H9 (cell line): ENCODE results near the gene ZNF248. TPM values are rescaled to one million over a fixed set of nuclear protein-coding genes. Genes with fewer than 3 reads are reported as not detected.

Experiments
- DNase-seq: peaks from one replicate; pipeline ENCODE4 v3.0.0-alpha.2; 2017
- H2AFZ ChIP-seq: one replicate; pipeline ENCODE4 v1.6.1; 2013; ENCODE audit warnings: mild to moderate bottlenecking, low read length, control low read depth, moderate library complexity
- H2AK5ac ChIP-seq: 2 replicates; pipeline ENCODE4 v1.6.1; 2013; ENCODE audit warnings: low read length, control low read depth, mixed read lengths; ENCODE audit not compliant: insufficient read length
- H2BK120ac ChIP-seq: one replicate; pipeline ENCODE4 v1.6.1; 2013; ENCODE audit warnings: low read depth, mild to moderate bottlenecking, low read length, control low read depth, inconsistent platforms; ENCODE audit not compliant: poor library complexity, severe bottlenecking
- H2BK12ac ChIP-seq: 2 replicates; pipeline ENCODE4 v1.6.1; 2013; ENCODE audit warnings: low read length, control low read depth, mixed read lengths, low read depth; ENCODE audit not compliant: insufficient read length
- H2BK15ac ChIP-seq: 2 replicates; pipeline ENCODE4 v1.6.1; 2013; ENCODE audit warnings: low read depth, low read length, control low read depth
- H2BK20ac ChIP-seq: one replicate; pipeline ENCODE4 v1.6.1; 2013; ENCODE audit warnings: low read depth, mild to moderate bottlenecking, low read length, control low read depth, inconsistent platforms; ENCODE audit not compliant: poor library complexity, severe bottlenecking
- H2BK5ac ChIP-seq: 2 replicates; pipeline ENCODE4 v1.6.1; 2013; ENCODE audit warnings: low read length, control low read depth, mixed read lengths; ENCODE audit not compliant: insufficient read length
- H3K14ac ChIP-seq: 2 replicates; pipeline ENCODE4 v1.6.1; 2013; ENCODE audit warnings: low read length, control low read depth; ENCODE audit not compliant: insufficient read depth
- H3K18ac ChIP-seq: 2 replicates; pipeline ENCODE4 v1.6.1; 2013; ENCODE audit warnings: low read depth, mild to moderate bottlenecking, mixed read lengths, low read length, control low read depth; ENCODE audit not compliant: insufficient read length
- H3K23ac ChIP-seq: 2 replicates; pipeline ENCODE4 v1.6.1; 2013; ENCODE audit warnings: low read length, control low read depth, mixed read lengths, low read depth; ENCODE audit not compliant: insufficient read length
- H3K23me2 ChIP-seq: 2 replicates; pipeline ENCODE4 v1.6.1; 2013; ENCODE audit warnings: low read depth, mild to moderate bottlenecking, mixed read lengths, low read length, control low read depth; ENCODE audit not compliant: insufficient read length, poor library complexity, severe bottlenecking
- H3K27ac ChIP-seq: 2 replicates; pipeline ENCODE4 v1.5.1; 2013; ENCODE audit warnings: low read length, control low read depth, mixed read lengths, low read depth; ENCODE audit not compliant: insufficient read length
- H3K27me3 ChIP-seq: 2 replicates; pipeline ENCODE4 v1.6.1; 2013; ENCODE audit warnings: low read length, control low read depth, inconsistent platforms; ENCODE audit not compliant: insufficient read depth
- H3K4ac ChIP-seq: 2 replicates; pipeline ENCODE4 v1.6.1; 2013; ENCODE audit warnings: low read depth, mild to moderate bottlenecking, control low read depth, inconsistent platforms, low read length, moderate library complexity
- H3K4me1 ChIP-seq: 2 replicates; pipeline ENCODE4 v1.6.1; 2013; ENCODE audit warnings: low read length, control low read depth, inconsistent platforms; ENCODE audit not compliant: insufficient read depth
- H3K4me2 ChIP-seq: 2 replicates; pipeline ENCODE4 v1.6.1; 2013; ENCODE audit warnings: low read length, control low read depth, mixed read lengths; ENCODE audit not compliant: insufficient read length, insufficient read depth
- H3K56ac ChIP-seq: 2 replicates; pipeline ENCODE4 v1.6.1; 2013; ENCODE audit warnings: low read depth, mild to moderate bottlenecking, mixed read lengths, low read length, control low read depth; ENCODE audit not compliant: insufficient read length
- H3K79me1 ChIP-seq: 2 replicates; pipeline ENCODE4 v1.6.1; 2013; ENCODE audit warnings: low read depth, mild to moderate bottlenecking, moderate library complexity, low read length, control low read depth, inconsistent platforms; ENCODE audit not compliant: insufficient read depth, poor library complexity, severe bottlenecking
- H3K79me2 ChIP-seq: 2 replicates; pipeline ENCODE4 v1.6.1; 2013; ENCODE audit warnings: low read length, control low read depth, inconsistent platforms; ENCODE audit not compliant: insufficient read depth
- H3K9ac ChIP-seq: 2 replicates; pipeline ENCODE4 v1.6.1; 2013; ENCODE audit warnings: low read length, control low read depth, mixed read lengths; ENCODE audit not compliant: insufficient read length; ENCODE audit errors: extremely low read depth
- H3K9me3 ChIP-seq: one replicate; pipeline ENCODE4 v1.6.1; 2013; ENCODE audit warnings: low read depth, low read length, inconsistent platforms; ENCODE audit not compliant: control insufficient read depth
- H3T11ph ChIP-seq: one replicate; pipeline ENCODE4 v1.6.1; 2013; ENCODE audit warnings: mild to moderate bottlenecking, low read length, control low read depth, inconsistent platforms
- H4K20me1 ChIP-seq: one replicate; pipeline ENCODE4 v1.6.1; 2013; ENCODE audit not compliant: control insufficient read depth, insufficient read length, insufficient read depth
- H4K5ac ChIP-seq: 2 replicates; pipeline ENCODE4 v1.6.1; 2013; ENCODE audit warnings: low read depth, mild to moderate bottlenecking, mixed read lengths, low read length, control low read depth; ENCODE audit not compliant: insufficient read length
- H4K8ac ChIP-seq: replicated peaks from 2 replicates; pipeline ENCODE4 v1.6.1; 2013; ENCODE audit warnings: low read length, control low read depth, mixed read lengths, low read depth; ENCODE audit not compliant: insufficient read length
- H4K91ac ChIP-seq: 2 replicates; pipeline ENCODE4 v1.6.1; 2013; ENCODE audit warnings: low read depth, mild to moderate bottlenecking, moderate library complexity, mixed read lengths, low read length, control low read depth; ENCODE audit not compliant: insufficient read length
- H3K27ac Mint-ChIP-seq, 3 experiments: 2 replicates in 2 of 3; 3 replicates in 1 of 3; pipeline ENCODE4 v1.8.0; 2020 to 2021; ENCODE audit warnings: mixed read lengths in 3 of 3, mild to moderate bottlenecking in 1 of 3, moderate library complexity in 1 of 3
- H3K27me3 Mint-ChIP-seq: 2 replicates; pipeline ENCODE4 v1.8.0; 2021; ENCODE audit warnings: low read depth, mild to moderate bottlenecking, moderate library complexity, mixed read lengths
- H3K36me3 Mint-ChIP-seq, 3 experiments: 2 replicates in 2 of 3; 3 replicates in 1 of 3; pipeline ENCODE4 v1.8.0; 2020 to 2021; ENCODE audit warnings: low read depth in 3 of 3, mixed read lengths in 3 of 3; ENCODE audit not compliant: insufficient read depth in 1 of 3
- H3K4me1 Mint-ChIP-seq, 2 experiments: 2 replicates each; pipeline ENCODE4 v1.8.0; 2020; ENCODE audit warnings: mixed read lengths in 2 of 2
- H3K4me3 Mint-ChIP-seq, 2 experiments: 2 replicates in 1 of 2; 3 replicates in 1 of 2; pipeline ENCODE4 v1.8.0; 2020 to 2021; ENCODE audit warnings: mild to moderate bottlenecking in 2 of 2, mixed read lengths in 2 of 2, moderate library complexity in 1 of 2
- H3K9me3 Mint-ChIP-seq, 2 experiments: 2 replicates in 1 of 2; 3 replicates in 1 of 2; pipeline ENCODE4 v1.8.0; 2020; ENCODE audit warnings: mild to moderate bottlenecking in 2 of 2, mixed read lengths in 2 of 2, moderate library complexity in 1 of 2
- total RNA-seq: library from RNA; stranded (reverse); gene quantifications from 2 replicates; pipeline ENCODE4 v1.2.1, GENCODE V29; 2021
- TF ChIP-seq, protein P1 (sequence below): fragments of 200-600 bp; sonication (generic); conservative IDR thresholded peaks from 3 replicates; pipeline ENCODE4 v1.8.0; 2021; ENCODE audit warnings: antibody characterized with exemption, mild to moderate bottlenecking

ZNF248 gene
- total RNA-seq, 1 experiment from 2014 or later, result 5.4 TPM

DNA sequence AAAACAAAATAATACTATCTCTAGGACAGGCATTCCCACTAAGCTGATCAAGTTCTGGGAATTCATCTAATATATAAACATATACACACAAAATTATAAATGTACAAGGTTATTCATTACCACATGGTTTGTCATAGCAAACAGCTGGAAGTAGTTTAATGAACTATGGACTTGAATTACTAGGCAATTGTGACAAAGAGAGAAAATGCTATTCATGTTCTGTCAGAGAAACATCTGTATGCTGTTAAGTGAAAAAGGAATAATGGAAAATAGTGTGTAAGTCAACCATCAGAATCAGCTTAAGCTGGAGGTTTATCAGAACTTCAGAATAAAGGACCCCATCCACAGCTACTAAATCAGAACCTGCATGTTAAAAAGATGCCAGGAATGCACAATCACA lies 2.8 kb downstream of the ZNF248 start:
- no peak overlapping the region for H2BK20ac ChIP-seq
- H3K23ac ChIP-seq, result no peak overlapping the region
- H3K23me2 ChIP-seq, result no peaks in the 10 kb centered on the region
- H3K14ac ChIP-seq, result no peak overlapping the region
- H3K4me1 ChIP-seq, result no peaks in the 10 kb centered on the region; the same call in 1 of the 2 replicates
- no peak overlapping the region for H3K27ac Mint-ChIP-seq
- H3K27me3 Mint-ChIP-seq, result peaks cover 4% of the 10 kb centered on the region; the same call in 1 of the 2 replicates
- no peak overlapping the region for H3K4me3 Mint-ChIP-seq
- peaks cover 5 to 8% of the 10 kb centered on the region in 2 experiments for H3K4me1 Mint-ChIP-seq
- H2AK5ac ChIP-seq, result no peak overlapping the region
- no peak overlapping the region for H3K18ac ChIP-seq
- no peak overlapping the region for H2BK5ac ChIP-seq
- H3K79me1 ChIP-seq, result no peaks in the 10 kb centered on the region
- no peak overlapping the region for H2AFZ ChIP-seq
- no peak for DNase-seq
- H3K27ac ChIP-seq, result no peak overlapping the region
- H3K27me3 ChIP-seq, result no peaks in the 10 kb centered on the region
- no peak overlapping the region for H4K5ac ChIP-seq
- no peak overlapping the region for H2BK120ac ChIP-seq
- no peak overlapping the region for H3K4me2 ChIP-seq
- peaks cover 29 to 65% of the 10 kb centered on the region in 2 experiments for H3K9me3 Mint-ChIP-seq
- no peak overlapping the region for H3K9ac ChIP-seq
- H3T11ph ChIP-seq, result no peak overlapping the region
- no peak overlapping the region for H3K56ac ChIP-seq
- H2BK15ac ChIP-seq, result no peak overlapping the region
- TF ChIP-seq, protein P1, sequence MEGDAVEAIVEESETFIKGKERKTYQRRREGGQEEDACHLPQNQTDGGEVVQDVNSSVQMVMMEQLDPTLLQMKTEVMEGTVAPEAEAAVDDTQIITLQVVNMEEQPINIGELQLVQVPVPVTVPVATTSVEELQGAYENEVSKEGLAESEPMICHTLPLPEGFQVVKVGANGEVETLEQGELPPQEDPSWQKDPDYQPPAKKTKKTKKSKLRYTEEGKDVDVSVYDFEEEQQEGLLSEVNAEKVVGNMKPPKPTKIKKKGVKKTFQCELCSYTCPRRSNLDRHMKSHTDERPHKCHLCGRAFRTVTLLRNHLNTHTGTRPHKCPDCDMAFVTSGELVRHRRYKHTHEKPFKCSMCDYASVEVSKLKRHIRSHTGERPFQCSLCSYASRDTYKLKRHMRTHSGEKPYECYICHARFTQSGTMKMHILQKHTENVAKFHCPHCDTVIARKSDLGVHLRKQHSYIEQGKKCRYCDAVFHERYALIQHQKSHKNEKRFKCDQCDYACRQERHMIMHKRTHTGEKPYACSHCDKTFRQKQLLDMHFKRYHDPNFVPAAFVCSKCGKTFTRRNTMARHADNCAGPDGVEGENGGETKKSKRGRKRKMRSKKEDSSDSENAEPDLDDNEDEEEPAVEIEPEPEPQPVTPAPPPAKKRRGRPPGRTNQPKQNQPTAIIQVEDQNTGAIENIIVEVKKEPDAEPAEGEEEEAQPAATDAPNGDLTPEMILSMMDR, result no peak
- H4K8ac ChIP-seq, result no peak overlapping the region
- no peaks in the 10 kb centered on the region for H3K9me3 ChIP-seq
- H4K91ac ChIP-seq, result no peak overlapping the region
- peaks cover 12 to 29% (median 22%) of the 10 kb centered on the region in 3 experiments for H3K36me3 Mint-ChIP-seq
- H3K4ac ChIP-seq, result no peak overlapping the region
- no peaks in the 10 kb centered on the region for H3K79me2 ChIP-seq
- H4K20me1 ChIP-seq, result no peaks in the 10 kb centered on the region
- H2BK12ac ChIP-seq, result no peak overlapping the region
